ENCODE results near the gene MAGIX. TPM values are rescaled to one million over a fixed set of nuclear protein-coding genes. Genes with fewer than 3 reads are reported as not detected.
"Not testable (repeated sequence)": the region's sequence is repeated elsewhere in the genome, so short reads cannot be mapped to it uniquely, and the experiment has no call there.

The MAGIX gene
- polyA plus RNA-seq, 4 donors: 3.1 to 10.0 (median 6.4) TPM

- not testable (repeated sequence) for H3K9me3 ChIP-seq (ENCODE audit: control insufficient read depth in 2 of 2, insufficient read depth in 1 of 2, low read depth in 1 of 2, low read length in 1 of 2); H3K27ac ChIP-seq (ENCODE audit: low read depth in 1 of 3, low read length in 2 of 3); H3K4me3 ChIP-seq (ENCODE audit: low read depth in 1 of 3, low read length in 3 of 3); DNase-seq; H3K36me3 ChIP-seq (ENCODE audit: control insufficient read depth in 3 of 3, insufficient read depth in 2 of 3, low read depth in 1 of 3, low read length in 3 of 3); H3K27me3 ChIP-seq (ENCODE audit: control insufficient read depth in 3 of 3, insufficient read depth in 3 of 3, low read length in 3 of 3); FAIRE-seq; H3K4me1 ChIP-seq (ENCODE audit: control insufficient read depth in 3 of 3, insufficient read depth in 2 of 3, low read depth in 1 of 3, low read length in 2 of 3)
- 87 to 96% (median 93%) methylated on average over 7 of the region's 7 CpGs for WGBS, 3 donors
These were observed 30.3 kb upstream of the MAGIX start for GRCh38 chrX:49132275-49132674.

GRCh38 chrX:49133759-49134158 lies 28.8 kb upstream of the MAGIX start:
- H3K4me3 ChIP-seq (ENCODE audit: low read depth in 1 of 3, low read length in 3 of 3): no peak overlapping the region
- FAIRE-seq (no peak), DNase-seq (no peak)
- peaks cover 0 to 6% of the 10 kb centered on the region in 2 donors for H3K9me3 ChIP-seq (ENCODE audit: control insufficient read depth in 2 of 2, insufficient read depth in 1 of 2, low read depth in 1 of 2, low read length in 1 of 2)
- peaks cover 0 to 2% (median 0%) of the 10 kb centered on the region in 3 donors for H3K36me3 ChIP-seq (ENCODE audit: control insufficient read depth in 3 of 3, insufficient read depth in 2 of 3, low read depth in 1 of 3, low read length in 3 of 3)
- no peak overlapping the region for H3K27ac ChIP-seq (ENCODE audit: low read depth in 1 of 3, low read length in 2 of 3)
- WGBS, 3 donors: 89 to 100% (median 100%) methylated on average over 1 of the region's 1 CpG
- no peaks in the 10 kb centered on the region for H3K4me1 ChIP-seq (ENCODE audit: control insufficient read depth in 3 of 3, insufficient read depth in 2 of 3, low read depth in 1 of 3, low read length in 2 of 3)
- no peaks in the 10 kb centered on the region for H3K27me3 ChIP-seq (ENCODE audit: control insufficient read depth in 3 of 3, insufficient read depth in 3 of 3, low read length in 3 of 3)

GRCh38 chrX:49137492-49137891 lies 25.1 kb upstream of the MAGIX start:
- H3K4me3 ChIP-seq (ENCODE audit: low read depth in 1 of 3, low read length in 3 of 3): no peak overlapping the region
- H3K27ac ChIP-seq (ENCODE audit: low read depth in 1 of 3, low read length in 2 of 3): no peak overlapping the region
- DNase-seq: no peak
- no peak for FAIRE-seq
- 47 to 68% (median 52%) methylated on average over 1 of the region's 1 CpG for WGBS, 3 donors
- peaks cover 0 to 2% (median 0%) of the 10 kb centered on the region in 3 donors for H3K36me3 ChIP-seq (ENCODE audit: control insufficient read depth in 3 of 3, insufficient read depth in 2 of 3, low read depth in 1 of 3, low read length in 3 of 3)
- no peaks in the 10 kb centered on the region for H3K4me1 ChIP-seq (ENCODE audit: control insufficient read depth in 3 of 3, insufficient read depth in 2 of 3, low read depth in 1 of 3, low read length in 2 of 3)
- no peaks in the 10 kb centered on the region for H3K27me3 ChIP-seq (ENCODE audit: control insufficient read depth in 3 of 3, insufficient read depth in 3 of 3, low read length in 3 of 3)
- peaks cover 0 to 33% of the 10 kb centered on the region in 2 donors for H3K9me3 ChIP-seq (ENCODE audit: control insufficient read depth in 2 of 2, insufficient read depth in 1 of 2, low read depth in 1 of 2, low read length in 1 of 2)

- no peak overlapping the region for H3K4me3 ChIP-seq (ENCODE audit: low read depth in 1 of 3, low read length in 3 of 3)
- peaks cover 0 to 33% of the 10 kb centered on the region in 2 donors for H3K9me3 ChIP-seq (ENCODE audit: control insufficient read depth in 2 of 2, insufficient read depth in 1 of 2, low read depth in 1 of 2, low read length in 1 of 2)
- WGBS, 3 donors: 64 to 82% (median 68%) methylated on average over 4 of the region's 4 CpGs
- H3K27me3 ChIP-seq (ENCODE audit: control insufficient read depth in 3 of 3, insufficient read depth in 3 of 3, low read length in 3 of 3): no peaks in the 10 kb centered on the region
- H3K27ac ChIP-seq (ENCODE audit: low read depth in 1 of 3, low read length in 2 of 3): no peak overlapping the region
- H3K36me3 ChIP-seq (ENCODE audit: control insufficient read depth in 3 of 3, insufficient read depth in 2 of 3, low read depth in 1 of 3, low read length in 3 of 3): peaks cover 0 to 2% (median 0%) of the 10 kb centered on the region in 3 donors
- DNase-seq: no peak
- no peak for FAIRE-seq
- no peaks in the 10 kb centered on the region for H3K4me1 ChIP-seq (ENCODE audit: control insufficient read depth in 3 of 3, insufficient read depth in 2 of 3, low read depth in 1 of 3, low read length in 2 of 3)
These were observed 22.8 kb upstream of the MAGIX start for GRCh38 chrX:49139713-49140112.

- DNase-seq; FAIRE-seq; H3K27me3 ChIP-seq (ENCODE audit: control insufficient read depth in 3 of 3, insufficient read depth in 3 of 3, low read length in 3 of 3); H3K4me1 ChIP-seq (ENCODE audit: control insufficient read depth in 3 of 3, insufficient read depth in 2 of 3, low read depth in 1 of 3, low read length in 2 of 3); H3K27ac ChIP-seq (ENCODE audit: low read depth in 1 of 3, low read length in 2 of 3); H3K4me3 ChIP-seq (ENCODE audit: low read depth in 1 of 3, low read length in 3 of 3); H3K36me3 ChIP-seq (ENCODE audit: control insufficient read depth in 3 of 3, insufficient read depth in 2 of 3, low read depth in 1 of 3, low read length in 3 of 3): not testable (repeated sequence)
- whole genome bisulfite sequencing, 3 donors: 57 to 72% (median 69%) methylated on average over 9 of the region's 9 CpGs
- peaks cover 0 to 33% of the 10 kb centered on the region in 2 donors for H3K9me3 ChIP-seq (ENCODE audit: control insufficient read depth in 2 of 2, insufficient read depth in 1 of 2, low read depth in 1 of 2, low read length in 1 of 2)
These were observed 20.3 kb upstream of the MAGIX start for GRCh38 chrX:49142264-49142663.

GRCh38 chrX:49143154-49143553 lies 19.4 kb upstream of the MAGIX start:
- H3K4me3 ChIP-seq (ENCODE audit: low read depth in 1 of 3, low read length in 3 of 3); H3K36me3 ChIP-seq (ENCODE audit: control insufficient read depth in 3 of 3, insufficient read depth in 2 of 3, low read depth in 1 of 3, low read length in 3 of 3); H3K27ac ChIP-seq (ENCODE audit: low read depth in 1 of 3, low read length in 2 of 3); FAIRE-seq; DNase-seq; H3K4me1 ChIP-seq (ENCODE audit: control insufficient read depth in 3 of 3, insufficient read depth in 2 of 3, low read depth in 1 of 3, low read length in 2 of 3); H3K27me3 ChIP-seq (ENCODE audit: control insufficient read depth in 3 of 3, insufficient read depth in 3 of 3, low read length in 3 of 3): not testable (repeated sequence)
- peaks cover 0 to 33% of the 10 kb centered on the region in 2 donors for H3K9me3 ChIP-seq (ENCODE audit: control insufficient read depth in 2 of 2, insufficient read depth in 1 of 2, low read depth in 1 of 2, low read length in 1 of 2)
- WGBS, 3 donors: 74 to 88% (median 79%) methylated on average over 7 of the region's 7 CpGs

- Histone ChIP-seq H3K27me3 (ENCODE audit: control insufficient read depth in 3 of 3, insufficient read depth in 3 of 3, low read length in 3 of 3) (no peaks in the 10 kb centered on the region), H3K36me3 (ENCODE audit: control insufficient read depth in 3 of 3, insufficient read depth in 2 of 3, low read depth in 1 of 3, low read length in 3 of 3) (no peaks in the 10 kb centered on the region), H3K4me1 (ENCODE audit: control insufficient read depth in 3 of 3, insufficient read depth in 2 of 3, low read depth in 1 of 3, low read length in 2 of 3) (peaks cover 0 to 9% (median 0%) of the 10 kb centered on the region in 3 donors), H3K9me3 (ENCODE audit: control insufficient read depth in 2 of 2, insufficient read depth in 1 of 2, low read depth in 1 of 2, low read length in 1 of 2) (peaks cover 0 to 12% of the 10 kb centered on the region in 2 donors), H3K27ac (ENCODE audit: low read depth in 1 of 3, low read length in 2 of 3) (no peak overlapping the region), H3K4me3 (ENCODE audit: low read depth in 1 of 3, low read length in 3 of 3) (no peak overlapping the region)
- FAIRE-seq: no peak
- no peak for DNase-seq
- WGBS, 3 donors: 86 to 98% (median 87%) methylated on average over 7 to 8 of the region's 8 CpGs
These were observed 15.3 kb upstream of the MAGIX start for GRCh38 chrX:49147282-49147681.

GRCh38 chrX:49147936-49148335 lies 14.6 kb upstream of the MAGIX start:
- no peak overlapping the region for H3K27ac ChIP-seq (ENCODE audit: low read depth in 1 of 3, low read length in 2 of 3)
- WGBS, 3 donors: 87 to 90% (median 89%) methylated on average over 11 to 13 of the region's 13 CpGs
- peaks cover 0 to 11% of the 10 kb centered on the region in 2 donors for H3K9me3 ChIP-seq (ENCODE audit: control insufficient read depth in 2 of 2, insufficient read depth in 1 of 2, low read depth in 1 of 2, low read length in 1 of 2)
- no peak overlapping the region for H3K4me3 ChIP-seq (ENCODE audit: low read depth in 1 of 3, low read length in 3 of 3)
- H3K4me1 ChIP-seq (ENCODE audit: control insufficient read depth in 3 of 3, insufficient read depth in 2 of 3, low read depth in 1 of 3, low read length in 2 of 3): peaks cover 0 to 9% (median 0%) of the 10 kb centered on the region in 3 donors
- no peak for FAIRE-seq
- H3K27me3 ChIP-seq (ENCODE audit: control insufficient read depth in 3 of 3, insufficient read depth in 3 of 3, low read length in 3 of 3): no peaks in the 10 kb centered on the region
- H3K36me3 ChIP-seq (ENCODE audit: control insufficient read depth in 3 of 3, insufficient read depth in 2 of 3, low read depth in 1 of 3, low read length in 3 of 3): no peaks in the 10 kb centered on the region
- no peak for DNase-seq

- peaks cover 0 to 11% of the 10 kb centered on the region in 2 donors for H3K9me3 ChIP-seq (ENCODE audit: control insufficient read depth in 2 of 2, insufficient read depth in 1 of 2, low read depth in 1 of 2, low read length in 1 of 2)
- WGBS, 3 donors: 71 to 77% (median 75%) methylated on average over 21 of the region's 21 CpGs
- H3K36me3 ChIP-seq (ENCODE audit: control insufficient read depth in 3 of 3, insufficient read depth in 2 of 3, low read depth in 1 of 3, low read length in 3 of 3); H3K4me1 ChIP-seq (ENCODE audit: control insufficient read depth in 3 of 3, insufficient read depth in 2 of 3, low read depth in 1 of 3, low read length in 2 of 3); H3K27me3 ChIP-seq (ENCODE audit: control insufficient read depth in 3 of 3, insufficient read depth in 3 of 3, low read length in 3 of 3); H3K4me3 ChIP-seq (ENCODE audit: low read depth in 1 of 3, low read length in 3 of 3); FAIRE-seq: not testable (repeated sequence)
- peak; percentile 60 to 65 for DNase-seq
- peak overlapping the region; percentile 67 to 79 (median 70) for H3K27ac ChIP-seq (ENCODE audit: low read depth in 1 of 3, low read length in 2 of 3)
These were observed 14.0 kb upstream of the MAGIX start for GRCh38 chrX:49148390-49149100.
